GM12865 (cell line): ENCODE results near the gene MTUS2.
"Not testable (repeated sequence)": the region's sequence is repeated elsewhere in the genome, so short reads cannot be mapped to it uniquely, and the experiment has no call there.

Experiments used
- DNase-seq: peaks from one replicate; pipeline ENCODE4 v3.0.0; 2010; ENCODE audit warnings: low read depth
- H3K4me3 ChIP-seq: 2 replicates; pipeline ENCODE4 v1.5.1; 2011; ENCODE audit warnings: mild to moderate bottlenecking, low read depth, low read length, control low read depth
- TF ChIP-seq, protein P1 (sequence below): IDR thresholded peaks from 2 replicates; pipeline ENCODE4 v1.5.1; 2011; ENCODE audit warnings: low read length, control low read depth, low read depth, inconsistent platforms; ENCODE audit not compliant: insufficient read depth; ENCODE audit errors: missing control alignments

MTUS2 gene

DNA sequence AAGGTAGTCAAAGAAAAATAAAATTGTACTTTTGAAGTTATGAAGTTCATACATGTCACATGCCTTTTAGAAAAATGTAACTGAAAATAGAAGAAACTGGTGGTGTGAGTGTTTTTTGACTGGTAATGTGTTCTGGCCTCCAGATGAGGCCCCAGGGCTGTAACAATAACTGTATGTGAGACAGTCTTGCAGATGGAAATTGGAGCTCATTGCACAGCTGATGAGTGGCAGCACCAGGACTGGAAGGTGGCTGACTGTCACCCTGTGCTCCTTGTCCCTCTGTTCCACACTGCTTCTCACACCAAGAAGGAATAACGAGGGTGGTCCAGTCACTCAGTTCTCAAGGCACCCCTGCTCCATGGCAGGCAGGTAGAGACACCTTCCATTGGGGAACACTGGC lies 559.7 kb downstream of the MTUS2 start:
- H3K4me3 ChIP-seq: no peak overlapping the region
- no peak for DNase-seq
- TF ChIP-seq, protein P1, sequence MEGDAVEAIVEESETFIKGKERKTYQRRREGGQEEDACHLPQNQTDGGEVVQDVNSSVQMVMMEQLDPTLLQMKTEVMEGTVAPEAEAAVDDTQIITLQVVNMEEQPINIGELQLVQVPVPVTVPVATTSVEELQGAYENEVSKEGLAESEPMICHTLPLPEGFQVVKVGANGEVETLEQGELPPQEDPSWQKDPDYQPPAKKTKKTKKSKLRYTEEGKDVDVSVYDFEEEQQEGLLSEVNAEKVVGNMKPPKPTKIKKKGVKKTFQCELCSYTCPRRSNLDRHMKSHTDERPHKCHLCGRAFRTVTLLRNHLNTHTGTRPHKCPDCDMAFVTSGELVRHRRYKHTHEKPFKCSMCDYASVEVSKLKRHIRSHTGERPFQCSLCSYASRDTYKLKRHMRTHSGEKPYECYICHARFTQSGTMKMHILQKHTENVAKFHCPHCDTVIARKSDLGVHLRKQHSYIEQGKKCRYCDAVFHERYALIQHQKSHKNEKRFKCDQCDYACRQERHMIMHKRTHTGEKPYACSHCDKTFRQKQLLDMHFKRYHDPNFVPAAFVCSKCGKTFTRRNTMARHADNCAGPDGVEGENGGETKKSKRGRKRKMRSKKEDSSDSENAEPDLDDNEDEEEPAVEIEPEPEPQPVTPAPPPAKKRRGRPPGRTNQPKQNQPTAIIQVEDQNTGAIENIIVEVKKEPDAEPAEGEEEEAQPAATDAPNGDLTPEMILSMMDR: no peak

DNA sequence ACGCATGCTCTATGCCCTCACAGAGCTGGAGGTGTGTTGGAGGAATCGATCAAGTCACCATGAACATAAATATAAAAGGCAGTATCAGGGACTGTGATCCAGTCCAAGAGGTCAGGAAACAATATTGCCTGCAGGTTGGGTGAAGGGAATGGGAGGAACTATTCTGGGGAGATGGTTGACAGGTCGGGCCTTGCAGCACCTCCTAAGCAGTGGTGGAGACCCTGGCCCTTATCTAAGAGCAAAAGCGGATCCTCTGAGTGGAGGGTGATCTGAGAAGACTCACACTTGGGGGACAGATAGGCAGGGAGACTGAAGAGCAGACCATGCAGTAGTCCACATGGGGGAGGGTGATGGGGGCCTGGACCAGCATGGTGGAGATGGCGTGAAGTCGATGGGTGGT lies 561.9 kb downstream of the MTUS2 start:
- no peak overlapping the region for H3K4me3 ChIP-seq
- TF ChIP-seq, protein P1: no peak
- no peak for DNase-seq

DNA sequence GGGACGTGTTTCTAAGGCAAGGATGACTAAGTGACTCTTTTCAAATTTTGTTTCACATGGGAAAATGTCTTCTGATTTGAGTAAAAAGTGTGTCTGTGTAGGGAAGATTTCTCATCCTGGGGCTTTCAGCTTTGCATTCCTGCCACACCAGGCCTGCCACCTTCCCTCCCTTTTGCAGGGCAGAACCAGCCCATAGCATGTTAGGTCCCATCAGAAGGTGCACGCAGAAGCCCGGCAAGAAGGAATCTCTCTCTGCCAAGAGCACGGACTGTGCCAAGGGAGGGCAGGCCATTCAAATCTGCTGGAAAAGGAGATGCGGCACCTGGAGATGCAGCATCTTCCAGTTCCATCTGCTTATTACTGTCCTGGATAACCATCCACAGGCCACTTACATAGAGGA lies 563.3 kb downstream of the MTUS2 start:
- TF ChIP-seq, protein P1: no peak
- DNase-seq: no peak
- no peak overlapping the region for H3K4me3 ChIP-seq

DNA sequence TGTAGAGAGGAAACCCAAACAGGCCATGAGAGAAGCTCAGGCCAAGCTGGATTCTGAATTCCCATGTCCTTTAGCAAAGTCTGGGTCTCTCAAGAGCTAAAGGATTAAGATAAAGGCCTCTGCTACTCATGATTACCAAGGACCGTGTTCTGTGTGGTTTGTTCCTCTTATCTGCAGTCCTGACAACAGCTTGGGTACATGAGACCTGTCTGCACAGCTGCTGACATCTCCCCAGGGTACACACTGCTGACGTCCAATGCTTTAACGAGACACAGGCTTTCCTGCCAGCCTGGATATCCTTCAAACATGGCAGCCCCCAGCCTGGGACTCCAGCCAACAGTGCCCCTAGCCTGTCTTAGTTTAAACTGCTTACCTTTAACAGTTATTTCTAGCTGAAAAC lies 564.3 kb downstream of the MTUS2 start:
- DNase-seq: no peak
- TF ChIP-seq, protein P1: no peak

DNA sequence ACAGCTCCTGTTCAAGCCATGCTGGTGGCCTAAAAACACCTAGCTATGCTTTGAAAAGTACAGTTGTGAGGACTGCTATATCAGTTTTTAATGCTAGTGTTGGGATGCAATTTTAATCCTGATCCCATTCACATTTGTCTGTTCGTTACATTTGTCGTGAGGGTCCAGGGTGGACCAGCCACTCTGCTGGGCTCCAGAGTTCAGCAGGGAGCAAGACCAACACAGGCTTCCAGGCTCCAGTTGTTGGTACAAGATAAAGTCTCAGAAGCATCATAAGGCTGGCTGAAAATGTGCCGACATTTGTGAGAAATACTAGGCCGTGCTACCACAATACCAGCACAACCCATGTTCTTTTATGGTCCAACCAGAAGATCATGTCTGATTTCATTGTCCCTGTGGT lies 564.7 kb downstream of the MTUS2 start:
- H3K4me3 ChIP-seq: no peak overlapping the region
- no peak for DNase-seq
- TF ChIP-seq, protein P1: no peak

More for the DNA sequence above, 564.3 kb downstream of the MTUS2 start:
- H3K4me3 ChIP-seq: no peak overlapping the region

DNA sequence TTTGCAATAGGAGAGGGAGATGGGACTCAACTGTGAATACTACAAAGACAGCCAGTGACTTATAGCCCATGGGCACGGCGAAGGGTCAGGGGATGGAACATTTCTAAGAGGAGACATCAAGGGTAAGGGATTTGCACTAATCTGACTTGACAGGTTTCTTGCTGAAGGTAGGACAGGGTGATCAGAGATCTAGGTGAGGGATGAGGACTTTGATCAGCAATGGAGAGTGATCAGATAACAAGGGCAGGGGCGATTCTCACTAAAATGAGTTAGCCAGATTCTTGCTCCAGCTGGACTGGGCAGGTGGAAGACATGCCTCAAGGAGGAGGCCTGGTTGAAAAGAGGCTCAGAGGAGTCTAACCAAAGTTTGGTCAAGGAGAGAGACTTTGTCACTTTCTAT lies 566.1 kb downstream of the MTUS2 start:
- TF ChIP-seq, protein P1: no peak
- no peak for DNase-seq

DNA sequence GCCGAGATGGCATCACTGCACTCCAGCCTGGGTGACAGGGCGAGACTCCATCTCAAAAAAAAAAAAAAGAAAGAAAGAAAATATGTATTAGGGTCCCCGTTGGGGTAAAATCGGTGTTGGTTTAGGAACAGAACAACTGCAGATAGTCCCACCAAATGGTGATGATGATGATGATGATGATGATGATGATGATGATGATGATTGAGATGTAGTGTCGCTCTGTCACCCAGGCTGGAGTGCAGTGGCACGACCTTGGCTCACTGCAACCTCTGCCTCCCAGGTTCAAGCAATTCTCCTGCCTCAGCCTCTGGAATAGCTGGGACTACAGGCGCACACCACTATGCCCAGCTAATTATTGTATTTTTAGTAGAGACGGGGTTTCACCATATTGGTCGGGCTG lies 570.5 kb downstream of the MTUS2 start:
- not testable (repeated sequence) for H3K4me3 ChIP-seq, DNase-seq

More for the DNA sequence above, 566.1 kb downstream of the MTUS2 start:
- no peak overlapping the region for H3K4me3 ChIP-seq
